GM12892 (cell line): ENCODE data around the gene RUSC2.

Experiments
- DNase-seq: peaks from one replicate; pipeline ENCODE4 v3.0.0; 2011; ENCODE audit not compliant: insufficient read length
- FAIRE-seq: peaks from 2 replicates; lab custom pipeline; 2011; peaks lifted over from hg19 to GRCh38; lab: Jason Lieb, UNC
- TAF1 ChIP-seq: IDR thresholded peaks from 2 replicates; pipeline ENCODE4 v1.6.1; 2011; ENCODE audit warnings: low read depth, mild to moderate bottlenecking, control low read depth, low read length, borderline replicate concordance

Gene RUSC2

GRCh38 chr9:35538361-35539234, 48.7 kb downstream of the RUSC2 start:
- TF ChIP-seq TAF1 = no peak
- DNase-seq = no peak
- no peak for FAIRE-seq
